ENCODE results near the gene FEV. TPM values are rescaled to one million over a fixed set of nuclear protein-coding genes. Genes with fewer than 3 reads are reported as not detected.

Gene FEV
- total RNA-seq, 1 donor = not detected

GRCh38 chr2:219019436-219019835 is 34.5 kb upstream of the FEV start:
- TF ChIP-seq CTCF (IDR thresholded peaks at IDR 0.05; ENCODE audit: extremely low read depth, low read depth, low read length) = no peak
- Histone ChIP-seq H2AFZ (ENCODE audit: low read length) (no peak overlapping the region), H3K36me3 (ENCODE audit: insufficient read depth, low read length) (no peaks in the 10 kb centered on the region), H3K4me1 (ENCODE audit: insufficient read depth, low read length) (no peaks in the 10 kb centered on the region), H3K79me2 (ENCODE audit: insufficient read depth, low read length) (no peaks in the 10 kb centered on the region), H3K27me3 (ENCODE audit: insufficient read depth, low read length) (peaks cover 30% of the 10 kb centered on the region), H3K4me2 (ENCODE audit: insufficient read depth, low read length) (no peak overlapping the region), H4K20me1 (ENCODE audit: insufficient read depth, low read length) (no peaks in the 10 kb centered on the region), H3K27ac (ENCODE audit: low read depth, low read length) (no peak overlapping the region), H3K4me3 (ENCODE audit: insufficient read depth, low read length) (no peak overlapping the region), H3K9me3 (ENCODE audit: low read depth, low read length) (no peaks in the 10 kb centered on the region)
- DNase-seq (ENCODE audit: insufficient read length, low spot score, missing footprints) = peak; percentile 62

- no peaks in the 10 kb centered on the region for H3K79me2 ChIP-seq (ENCODE audit: insufficient read depth, low read length)
Observed at GRCh38 chr2:219018726-219019125, 33.7 kb upstream of the FEV start.

GRCh38 chr2:219018286-219018685 is 33.3 kb upstream of the FEV start:
- no peak overlapping the region for H2AFZ ChIP-seq (ENCODE audit: low read length)
- DNase-seq (ENCODE audit: insufficient read length, low spot score, missing footprints) = peak; percentile 43
- H3K9me3 ChIP-seq (ENCODE audit: low read depth, low read length) = no peaks in the 10 kb centered on the region
- peaks cover 25% of the 10 kb centered on the region for H3K27me3 ChIP-seq (ENCODE audit: insufficient read depth, low read length)
- no peak overlapping the region for H3K27ac ChIP-seq (ENCODE audit: low read depth, low read length)
- no peaks in the 10 kb centered on the region for H3K4me1 ChIP-seq (ENCODE audit: insufficient read depth, low read length)
- no peaks in the 10 kb centered on the region for H3K79me2 ChIP-seq (ENCODE audit: insufficient read depth, low read length)
- no peaks in the 10 kb centered on the region for H3K36me3 ChIP-seq (ENCODE audit: insufficient read depth, low read length)
- no peak for TF ChIP-seq CTCF (IDR thresholded peaks at IDR 0.05; ENCODE audit: extremely low read depth, low read depth, low read length)
- no peak overlapping the region for H3K4me2 ChIP-seq (ENCODE audit: insufficient read depth, low read length)
- no peaks in the 10 kb centered on the region for H4K20me1 ChIP-seq (ENCODE audit: insufficient read depth, low read length)
- H3K4me3 ChIP-seq (ENCODE audit: insufficient read depth, low read length) = no peak overlapping the region

More at GRCh38 chr2:219018726-219019125, 33.7 kb upstream of the FEV start:
- Histone ChIP-seq H3K27me3 (ENCODE audit: insufficient read depth, low read length) (peaks cover 26% of the 10 kb centered on the region), H3K9me3 (ENCODE audit: low read depth, low read length) (no peaks in the 10 kb centered on the region), H3K4me3 (ENCODE audit: insufficient read depth, low read length) (no peak overlapping the region), H3K4me2 (ENCODE audit: insufficient read depth, low read length) (no peak overlapping the region), H2AFZ (ENCODE audit: low read length) (no peak overlapping the region), H3K4me1 (ENCODE audit: insufficient read depth, low read length) (no peaks in the 10 kb centered on the region), H4K20me1 (ENCODE audit: insufficient read depth, low read length) (no peaks in the 10 kb centered on the region), H3K27ac (ENCODE audit: low read depth, low read length) (no peak overlapping the region), H3K36me3 (ENCODE audit: insufficient read depth, low read length) (no peaks in the 10 kb centered on the region)
- DNase-seq (ENCODE audit: insufficient read length, low spot score, missing footprints) = peak; percentile 84
- TF ChIP-seq CTCF (IDR thresholded peaks at IDR 0.05; ENCODE audit: extremely low read depth, low read depth, low read length) = no peak

GRCh38 chr2:219017201-219017931 is 32.4 kb upstream of the FEV start:
- Histone ChIP-seq H3K4me3 (ENCODE audit: insufficient read depth, low read length) (no peak overlapping the region), H2AFZ (ENCODE audit: low read length) (no peak overlapping the region), H4K20me1 (ENCODE audit: insufficient read depth, low read length) (no peaks in the 10 kb centered on the region), H3K9me3 (ENCODE audit: low read depth, low read length) (no peaks in the 10 kb centered on the region), H3K4me1 (ENCODE audit: insufficient read depth, low read length) (no peaks in the 10 kb centered on the region), H3K27me3 (ENCODE audit: insufficient read depth, low read length) (peaks cover 25% of the 10 kb centered on the region), H3K27ac (ENCODE audit: low read depth, low read length) (no peak overlapping the region), H3K79me2 (ENCODE audit: insufficient read depth, low read length) (no peaks in the 10 kb centered on the region), H3K36me3 (ENCODE audit: insufficient read depth, low read length) (no peaks in the 10 kb centered on the region), H3K4me2 (ENCODE audit: insufficient read depth, low read length) (no peak overlapping the region)
- no peak for TF ChIP-seq CTCF (IDR thresholded peaks at IDR 0.05; ENCODE audit: extremely low read depth, low read depth, low read length)
- DNase-seq (ENCODE audit: insufficient read length, low spot score, missing footprints) = peak; percentile 63

Data from osteoblast (primary cell).